H1 (cell line): Measurements from ENCODE around the gene ST6GALNAC5. TPM values are rescaled to one million over a fixed set of nuclear protein-coding genes. Genes with fewer than 3 reads are reported as not detected.

ENCODE experiments used
- CTCF ChIA-PET: fragments of 300-600 bp; sonication (Branson Sonifier 250); formaldehyde crosslinking; loops from one replicate; lab custom pipeline; 2021; ENCODE audit not compliant: partially characterized antibody; lab: Charles Lee
- POLR2A ChIA-PET: fragments of 300-600 bp; sonication (Branson Sonifier 250); formaldehyde crosslinking; loops from one replicate; lab custom pipeline; 2021; ENCODE audit warnings: inconsistent platforms; ENCODE audit not compliant: partially characterized antibody; lab: Charles Lee
- DNase-seq, 2 experiments: peaks; one replicate each; pipeline versions ENCODE4 v3.0.0 to v3.0.0-alpha.2; 2010 to 2022; ENCODE audit warnings: low spot score in 2 of 2, low read depth in 1 of 2, mixed read lengths in 1 of 2
- FAIRE-seq: peaks from 2 replicates; lab custom pipeline; 2011; peaks lifted over from hg19 to GRCh38; lab: Jason Lieb, UNC
- H2AFZ ChIP-seq: 2 replicates; pipeline ENCODE4 v1.8.1; 2012; ENCODE audit warnings: low read length, inconsistent platforms
- H2AK5ac ChIP-seq: 2 replicates; pipeline ENCODE4 v1.6.1; 2013; ENCODE audit warnings: low read depth, low read length
- H2BK120ac ChIP-seq: replicated peaks from 2 replicates; pipeline ENCODE3; 2013; ENCODE audit warnings: low read depth, low read length, inconsistent platforms
- H2BK12ac ChIP-seq: 2 replicates; pipeline ENCODE4 v1.6.1; 2013; ENCODE audit warnings: low read depth, low read length
- H2BK15ac ChIP-seq: 2 replicates; pipeline ENCODE4 v1.6.1; 2013; ENCODE audit warnings: low read length
- H2BK20ac ChIP-seq: 2 replicates; pipeline ENCODE4 v1.6.1; 2013; ENCODE audit warnings: low read length
- H2BK5ac ChIP-seq: 2 replicates; pipeline ENCODE4 v1.6.1; 2013; ENCODE audit warnings: low read depth, low read length
- H3K14ac ChIP-seq: 2 replicates; pipeline ENCODE4 v1.6.1; 2013; ENCODE audit warnings: inconsistent platforms; ENCODE audit not compliant: insufficient read length
- H3K18ac ChIP-seq: 2 replicates; pipeline ENCODE4 v1.6.1; 2013; ENCODE audit warnings: low read length; ENCODE audit errors: extremely low read depth
- H3K23ac ChIP-seq: 2 replicates; pipeline ENCODE4 v1.6.1; 2013; ENCODE audit warnings: inconsistent platforms; ENCODE audit not compliant: insufficient read length
- H3K23me2 ChIP-seq: 2 replicates; pipeline ENCODE4 v1.6.1; 2013; ENCODE audit warnings: low read depth, low read length
- H3K27ac ChIP-seq: 2 replicates; pipeline ENCODE4 v1.6.1; 2011; ENCODE audit warnings: low read depth, low read length, inconsistent platforms
- H3K27me3 ChIP-seq, 4 experiments: replicated peaks in 1 of 4; 1 replicate in 1 of 4; 2 replicates in 3 of 4; pipeline versions ENCODE4 v1.6.1 to v1.8.1; 2011 to 2013; ENCODE audit warnings: low read length in 3 of 4, mild to moderate bottlenecking in 3 of 4, inconsistent platforms in 2 of 4, mixed read lengths in 2 of 4, moderate library complexity in 1 of 4; ENCODE audit not compliant: control insufficient read depth in 3 of 4, insufficient read depth in 3 of 4; ENCODE audit errors: extremely low read depth in 1 of 4
- H3K36me3 ChIP-seq, 4 experiments: 2 replicates each; pipeline versions ENCODE4 v1.6.1 to v1.8.1; 2011 to 2013; ENCODE audit warnings: mild to moderate bottlenecking in 4 of 4, low read length in 3 of 4, moderate library complexity in 2 of 4, control low read depth in 1 of 4, inconsistent platforms in 1 of 4; ENCODE audit not compliant: insufficient read depth in 4 of 4, control insufficient read depth in 2 of 4
- H3K4ac ChIP-seq: replicated peaks from 2 replicates; pipeline ENCODE3; 2013; ENCODE audit warnings: low read length, low read depth, mixed read lengths, inconsistent platforms; ENCODE audit not compliant: insufficient read length
- H3K4me1 ChIP-seq, 4 experiments: replicated peaks in 1 of 4; 1 replicate in 1 of 4; 2 replicates in 3 of 4; pipeline versions ENCODE4 v1.6.1 to v1.8.1; 2011 to 2013; ENCODE audit warnings: low read length in 3 of 4, inconsistent platforms in 2 of 4, mixed read lengths in 1 of 4; ENCODE audit not compliant: insufficient read depth in 4 of 4, control insufficient read depth in 3 of 4
- H3K4me2 ChIP-seq, 2 experiments: 2 replicates each; pipeline versions ENCODE4 v1.6.1 to v1.8.1; 2011 to 2013; ENCODE audit warnings: low read depth in 2 of 2, low read length in 2 of 2, control low read depth in 1 of 2, inconsistent platforms in 1 of 2, mild to moderate bottlenecking in 1 of 2; ENCODE audit not compliant: insufficient read depth in 1 of 2
- H3K4me3 ChIP-seq, 4 experiments: fragments of 200-600, 300-600 bp in 1 of 4; sonication (generic), shearing (Covaris generic), sonication (Bioruptor Twin) in 1 of 4; 2 replicates each; pipeline versions ENCODE4 v1.5.1 to v1.8.1; 2011 to 2016; ENCODE audit warnings: low read length in 4 of 4, low read depth in 3 of 4, control low read depth in 2 of 4, inconsistent platforms in 2 of 4, mild to moderate bottlenecking in 2 of 4, mixed read lengths in 1 of 4, moderate library complexity in 1 of 4; ENCODE audit not compliant: insufficient read depth in 2 of 4; ENCODE audit errors: extremely low read depth in 1 of 4
- H3K56ac ChIP-seq: replicated peaks from 2 replicates; pipeline ENCODE3; 2013; ENCODE audit warnings: low read depth, mild to moderate bottlenecking, mixed read lengths, low read length, inconsistent platforms; ENCODE audit not compliant: insufficient read length
- H3K79me1 ChIP-seq: 2 replicates; pipeline ENCODE4 v1.6.1; 2013; ENCODE audit warnings: low read depth, low read length, control low read depth
- H3K79me2 ChIP-seq, 2 experiments: 2 replicates each; pipeline versions ENCODE4 v1.6.1 to v1.8.1; 2012 to 2013; ENCODE audit warnings: low read length in 2 of 2, mild to moderate bottlenecking in 2 of 2, inconsistent platforms in 1 of 2; ENCODE audit not compliant: insufficient read depth in 2 of 2, control insufficient read depth in 1 of 2
- H3K9ac ChIP-seq, 4 experiments: replicated peaks in 1 of 4; 1 replicate in 1 of 4; 2 replicates in 3 of 4; pipeline versions ENCODE4 v1.6.1 to v1.8.1; 2011 to 2013; ENCODE audit warnings: low read depth in 3 of 4, low read length in 3 of 4, control low read depth in 2 of 4, mild to moderate bottlenecking in 2 of 4, moderate library complexity in 2 of 4, inconsistent platforms in 1 of 4; ENCODE audit errors: extremely low read depth in 1 of 4
- H3K9me3 ChIP-seq, 2 experiments: 2 replicates each; pipeline versions ENCODE4 v1.6.1 to v1.8.1; 2012 to 2013; ENCODE audit warnings: mild to moderate bottlenecking in 2 of 2, moderate library complexity in 2 of 2, control low read depth in 1 of 2, inconsistent platforms in 1 of 2, low read depth in 1 of 2, low read length in 1 of 2, mixed read lengths in 1 of 2; ENCODE audit not compliant: insufficient read depth in 2 of 2
- H4K20me1 ChIP-seq, 2 experiments: replicated peaks in 1 of 2; 2 replicates each; pipeline versions ENCODE3 to v1.8.1; 2011 to 2013; ENCODE audit warnings: inconsistent platforms in 2 of 2, low read length in 2 of 2, mild to moderate bottlenecking in 1 of 2; ENCODE audit not compliant: insufficient read depth in 2 of 2, control insufficient read depth in 1 of 2
- H4K5ac ChIP-seq: 2 replicates; pipeline ENCODE4 v1.6.1; 2013; ENCODE audit warnings: low read length, low read depth, mixed read lengths, inconsistent platforms; ENCODE audit not compliant: insufficient read length
- H4K8ac ChIP-seq: 2 replicates; pipeline ENCODE4 v1.8.0; 2013; ENCODE audit warnings: mild to moderate bottlenecking, moderate library complexity, low read length, inconsistent platforms; ENCODE audit not compliant: insufficient read depth; ENCODE audit errors: extremely low read depth
- H4K91ac ChIP-seq: replicated peaks from 2 replicates; pipeline ENCODE3; 2013; ENCODE audit warnings: low read length, mixed read lengths, inconsistent platforms; ENCODE audit not compliant: insufficient read length
- ASH2L ChIP-seq: fragments of 200-600, 300-600 bp; sonication (generic); IDR thresholded peaks from one replicate; pipeline ENCODE4 v1.7.1; 2017; ENCODE audit warnings: low read length
- BCL11A ChIP-seq, 2 experiments: IDR thresholded peaks; one replicate each; pipeline ENCODE4 v1.6.1; 2011; ENCODE audit warnings: low read depth in 2 of 2, low read length in 2 of 2, mild to moderate bottlenecking in 2 of 2
- NRF1 ChIP-seq: IDR thresholded peaks from 2 replicates; pipeline ENCODE4 v1.6.1; 2011; ENCODE audit warnings: mild to moderate bottlenecking, low read depth, low read length, improper control_type of control experiment
- POU5F1 ChIP-seq: IDR thresholded peaks from 2 replicates; pipeline ENCODE4 v1.6.1; 2011; ENCODE audit warnings: low read depth, mild to moderate bottlenecking, low read length, moderate library complexity
- SAP30 ChIP-seq: fragments of 300-600 bp; sonication (generic); IDR thresholded peaks from 2 replicates; pipeline ENCODE4 v1.7.1; 2012; ENCODE audit warnings: low read length, moderate library complexity, mild to moderate bottlenecking, inconsistent platforms; ENCODE audit not compliant: insufficient read depth, insufficient replicate concordance
- SRF ChIP-seq: IDR thresholded peaks from 2 replicates; pipeline ENCODE4 v1.6.1; 2011; ENCODE audit warnings: mild to moderate bottlenecking, low read depth, low read length, moderate library complexity
- SUZ12 ChIP-seq: fragments of 200-600 bp; sonication (generic); IDR thresholded peaks from 2 replicates; pipeline ENCODE4 v1.6.1; 2012; ENCODE audit warnings: mild to moderate bottlenecking, inconsistent platforms, low read length, moderate library complexity, mixed read lengths
- TAF1 ChIP-seq: IDR thresholded peaks from 2 replicates; pipeline ENCODE4 v1.6.1; 2011; ENCODE audit warnings: mild to moderate bottlenecking, low read depth, low read length
- polyA plus RNA-seq, 7 experiments: library from polyadenylated mRNA; depleted of rRNA in 3 of 7; stranded (reverse) in 5 of 7; unstranded in 2 of 7; fragments of >200 nt in 5 of 7; fragments of 200-250 nt in 2 of 7; gene quantifications; 1 replicate in 5 of 7; 2 replicates in 1 of 7; 4 replicates in 1 of 7; pipeline versions ENCODE4 v1.2.1 to v1.2.3, GENCODE V29; 2011 to 2013; ENCODE audit warnings: missing spikeins in 2 of 7, mixed read lengths in 2 of 7
- total RNA-seq: library from RNA; stranded (reverse); fragmentation: NEBNext Ultra II Directional; extraction: Animal tissue kit (Norgen Biotek cat#: 25700); gene quantifications from 2 replicates; pipeline ENCODE4 v1.2.1, GENCODE V29; 2021
- TF ChIP-seq, protein P1 (sequence below): IDR thresholded peaks from 2 replicates; pipeline ENCODE4 v1.6.1; 2011; ENCODE audit warnings: low read length, improper control_type of control experiment

The ST6GALNAC5 gene
- total and polyA plus RNA-seq, 2 of the 8 experiments (the other 6 are each of a cell fraction or from before 2014, with no cell fraction given) = 6.2 to 7.3 TPM

DNA sequence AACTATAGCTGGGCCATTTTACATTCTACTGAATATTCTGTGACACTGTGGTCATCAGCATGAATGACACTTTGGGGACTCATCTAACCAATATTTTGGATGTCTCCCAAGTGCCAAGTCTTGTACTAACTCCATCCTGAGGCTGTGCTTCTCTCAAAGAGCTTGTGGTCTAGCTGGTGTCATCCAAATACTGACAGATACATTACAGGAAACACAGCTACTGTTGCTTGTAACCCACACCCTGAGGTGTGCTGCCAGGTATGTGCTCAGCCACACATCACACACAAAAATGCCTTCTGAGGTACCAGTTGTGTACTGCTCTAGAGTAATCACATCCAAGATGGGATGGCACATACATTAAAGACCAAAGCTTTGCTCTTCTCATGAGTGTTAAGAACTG is 81.6 kb downstream of the ST6GALNAC5 start:
- H2BK12ac ChIP-seq = no peak overlapping the region; the same call in 1 of the 2 replicates
- H3K4me2 ChIP-seq = no peak overlapping the region
- no peak for DNase-seq
- no peaks in the 10 kb centered on the region for H3K79me2 ChIP-seq
- no peak overlapping the region for H3K18ac ChIP-seq
- no peak for FAIRE-seq
- POLR2A ChIA-PET = no interaction called here
- no peaks in the 10 kb centered on the region for H3K36me3 ChIP-seq
- H3K79me1 ChIP-seq = no peaks in the 10 kb centered on the region
- H2BK15ac ChIP-seq = no peak overlapping the region
- no peak overlapping the region for H4K5ac ChIP-seq
- no peak overlapping the region for H3K56ac ChIP-seq
- H3K4ac ChIP-seq = no peak overlapping the region
- no peak overlapping the region for H2BK5ac ChIP-seq
- H3K9me3 ChIP-seq = no peaks in the 10 kb centered on the region
- TF ChIP-seq SRF (no peak), BCL11A (IDR thresholded peaks at IDR 0.05; ENCODE audit: low read depth in 2 of 2, low read length in 2 of 2) (no peak), TAF1 (no peak), NRF1 (no peak), SUZ12 (no peak), POU5F1 (no peak), SAP30 (no peak), ASH2L (no peak)
- TF ChIP-seq, protein P1, sequence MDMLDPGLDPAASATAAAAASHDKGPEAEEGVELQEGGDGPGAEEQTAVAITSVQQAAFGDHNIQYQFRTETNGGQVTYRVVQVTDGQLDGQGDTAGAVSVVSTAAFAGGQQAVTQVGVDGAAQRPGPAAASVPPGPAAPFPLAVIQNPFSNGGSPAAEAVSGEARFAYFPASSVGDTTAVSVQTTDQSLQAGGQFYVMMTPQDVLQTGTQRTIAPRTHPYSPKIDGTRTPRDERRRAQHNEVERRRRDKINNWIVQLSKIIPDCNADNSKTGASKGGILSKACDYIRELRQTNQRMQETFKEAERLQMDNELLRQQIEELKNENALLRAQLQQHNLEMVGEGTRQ = no peak
- TF ChIP-seq, all 59 proteins: peak for 0
- H4K20me1 ChIP-seq = no peaks in the 10 kb centered on the region
- no peak overlapping the region for H4K8ac ChIP-seq
- H2AK5ac ChIP-seq = no peak overlapping the region
- no peak overlapping the region for H4K91ac ChIP-seq
- no peak overlapping the region for H2BK120ac ChIP-seq
- H3K23ac ChIP-seq = no peak overlapping the region
- CTCF ChIA-PET = interaction anchor here (0.6 to 1.8 kb wide), 5 partner anchors 9 to 1357 kb away, joined by 3 to 5 read pairs (median 3); no protein-coding TSS in a partner anchor
- no peak overlapping the region for H2BK20ac ChIP-seq
- no peak overlapping the region for H2AFZ ChIP-seq
- H3K27me3 ChIP-seq = no peaks in the 10 kb centered on the region
- H3K23me2 ChIP-seq = no peaks in the 10 kb centered on the region
- H3K9ac ChIP-seq = no peak overlapping the region
- no peak overlapping the region for H3K14ac ChIP-seq
- no peaks in the 10 kb centered on the region for H3K4me1 ChIP-seq
- no peak overlapping the region for H3K27ac ChIP-seq
- H3K4me3 ChIP-seq = no peak overlapping the region
